B cell (primary cell): ENCODE measurements around the gene TMEM219. TPM values are rescaled to one million over a fixed set of nuclear protein-coding genes. Genes with fewer than 3 reads are reported as not detected.

Experiments used
- ATAC-seq: fragments of 200-7000 bp; cut with Tn5 transposase; one replicate; pipeline ENCODE4 v1.10.0; 2021; ENCODE audit warnings: low read depth, mild to moderate bottlenecking, moderate number of reproducible peaks, moderate library complexity
- CTCF ChIA-PET: fragments of 350-600 bp; sonication (Branson Sonifier 250); formaldehyde crosslinking; loops from one replicate; lab custom pipeline; 2021; ENCODE audit warnings: antibody characterized with exemption, inconsistent platforms; lab: Charles Lee
- POLR2A ChIA-PET: fragments of 350-600 bp; sonication (Branson Sonifier 250); formaldehyde crosslinking; loops from one replicate; lab custom pipeline; 2021; ENCODE audit warnings: antibody characterized with exemption; lab: Charles Lee
- DNase-seq: peaks from one replicate; pipeline ENCODE4 v3.0.0; 2013
- H2AFZ ChIP-seq: 2 replicates; pipeline ENCODE4 v1.6.1; 2012; ENCODE audit warnings: mild to moderate bottlenecking, low read depth, low read length; ENCODE audit not compliant: insufficient read depth, poor library complexity, severe bottlenecking
- H3K27ac ChIP-seq, 2 donors: 1 replicate in 1 of 2; 2 replicates in 1 of 2; pipeline ENCODE4 v1.5.1; 2012 to 2013; ENCODE audit warnings: low read length in 2 of 2, mild to moderate bottlenecking in 2 of 2, moderate library complexity in 1 of 2
- H3K27me3 ChIP-seq, 4 experiments: fragments of 200-600 bp in 1 of 4; sonication (generic) in 1 of 4; replicated peaks in 1 of 4; 1 replicate in 2 of 4; 2 replicates in 2 of 4; pipeline versions ENCODE4 v1.6.1 to v1.7.0; 2013 to 2016; ENCODE audit warnings: low read length in 3 of 4, mild to moderate bottlenecking in 2 of 4, mixed read lengths in 1 of 4, moderate library complexity in 1 of 4; ENCODE audit not compliant: insufficient read depth in 4 of 4, control insufficient read depth in 3 of 4; ENCODE audit errors: control extremely low read depth in 1 of 4
- H3K36me3 ChIP-seq, 2 experiments: replicated peaks in 1 of 2; 1 replicate in 1 of 2; 2 replicates in 1 of 2; pipeline versions ENCODE4 v1.6.1 to v1.7.1; 2013; ENCODE audit warnings: low read length in 1 of 2; ENCODE audit not compliant: insufficient read depth in 2 of 2, control insufficient read depth in 1 of 2; ENCODE audit errors: control extremely low read depth in 1 of 2, extremely low read depth in 1 of 2
- H3K4me1 ChIP-seq, 2 donors: fragments of 200-600 bp in 1 of 2; sonication (generic) in 1 of 2; 1 replicate in 1 of 2; 2 replicates in 1 of 2; pipeline versions ENCODE4 v1.5.1 to v1.6.1; 2013 to 2017; ENCODE audit warnings: low read length in 2 of 2; ENCODE audit not compliant: control insufficient read depth in 2 of 2, insufficient read depth in 2 of 2
- H3K4me2 ChIP-seq: replicated peaks from 2 replicates; pipeline ENCODE3; 2012; ENCODE audit warnings: mild to moderate bottlenecking, low read depth, low read length; ENCODE audit not compliant: poor library complexity, severe bottlenecking
- H3K4me3 ChIP-seq, 5 experiments: fragments of 200-600 bp in 1 of 5; sonication (generic) in 1 of 5; 1 replicate in 3 of 5; 2 replicates in 2 of 5; pipeline versions ENCODE4 v1.5.1 to v1.7.0; 2011 to 2016; ENCODE audit warnings: low read length in 4 of 5, mild to moderate bottlenecking in 4 of 5, low read depth in 2 of 5, control low read depth in 1 of 5, moderate library complexity in 1 of 5; ENCODE audit not compliant: insufficient read depth in 1 of 5; ENCODE audit errors: control extremely low read depth in 1 of 5, extremely low read depth in 1 of 5
- H3K79me2 ChIP-seq: fragments of 200-600 bp; sonication (generic); one replicate; pipeline ENCODE4 v1.6.0; 2016; ENCODE audit warnings: low read length; ENCODE audit not compliant: control insufficient read depth, insufficient read depth
- H3K9ac ChIP-seq: fragments of 200-600 bp; sonication (generic); 2 replicates; pipeline ENCODE4 v1.6.1; 2017; ENCODE audit warnings: mild to moderate bottlenecking, low read length, moderate library complexity
- H3K9me3 ChIP-seq, 3 donors: one replicate each; pipeline versions ENCODE4 v1.6.1 to v1.7.1; 2013; ENCODE audit warnings: low read length in 2 of 3; ENCODE audit not compliant: control insufficient read depth in 2 of 3, insufficient read depth in 1 of 3; ENCODE audit errors: control extremely low read depth in 1 of 3
- H4K20me1 ChIP-seq: 2 replicates; pipeline ENCODE4 v1.6.0; 2012; ENCODE audit warnings: mild to moderate bottlenecking, low read length; ENCODE audit not compliant: insufficient read depth, control insufficient read depth, poor library complexity, severe bottlenecking
- H3K27ac Mint-ChIP-seq: one replicate; pipeline ENCODE4 v1.8.0; 2021; ENCODE audit warnings: mixed read lengths
- H3K27me3 Mint-ChIP-seq: one replicate; pipeline ENCODE4 v1.8.0; 2021; ENCODE audit warnings: mixed read lengths
- H3K4me1 Mint-ChIP-seq: one replicate; pipeline ENCODE4 v1.8.0; 2021; ENCODE audit warnings: mixed read lengths
- H3K4me3 Mint-ChIP-seq: one replicate; pipeline ENCODE4 v1.8.0; 2021; ENCODE audit warnings: mixed read lengths
- H3K9me3 Mint-ChIP-seq: one replicate; pipeline ENCODE4 v1.8.0; 2022; ENCODE audit warnings: mixed read lengths; ENCODE audit not compliant: insufficient read depth
- EZH2 ChIP-seq: IDR thresholded peaks from 2 replicates; pipeline ENCODE4 v1.6.1; 2012; ENCODE audit warnings: borderline replicate concordance, low read depth, mild to moderate bottlenecking, moderate library complexity, low read length; ENCODE audit not compliant: insufficient read depth, poor library complexity, severe bottlenecking
- WGBS: methylation state at CpG from one replicate; pipeline ENCODE4 v1.1.5; 2013; ENCODE audit warnings: missing lambda C conversion rate; ENCODE audit not compliant: insufficient coverage; 5-methylcytosine and 5-hydroxymethylcytosine counted together
- intact Hi-C: fragments of 100-400 bp; cut with micrococcal nuclease; formaldehyde crosslinking; loops from one replicate; pipeline ENCODE4 v1.10.0; 2022
- polyA plus RNA-seq: library from polyadenylated mRNA; depleted of rRNA; stranded (reverse); fragments of >200 nt; gene quantifications from 2 replicates; pipeline ENCODE4 v1.2.3, GENCODE V29; 2012
- total RNA-seq, 2 donors: library from RNA; stranded (reverse); fragments of 120-200 nt in 1 of 2; gene quantifications; 1 replicate in 1 of 2; 2 replicates in 1 of 2; pipeline versions ENCODE4 v1.2.3 to v1.2.4, GENCODE V29; 2013 to 2022
- TF ChIP-seq, protein P1 (sequence below): fragments of 200-600 bp; IDR thresholded peaks from one replicate; pipeline ENCODE4 v1.8.0; 2022; ENCODE audit warnings: antibody characterized with exemption, mild to moderate bottlenecking

Gene TMEM219
- total and polyA plus RNA-seq, 2 donors (not counting 1 experiment from before 2014, with no cell fraction given): 66.6 to 103 TPM

DNA sequence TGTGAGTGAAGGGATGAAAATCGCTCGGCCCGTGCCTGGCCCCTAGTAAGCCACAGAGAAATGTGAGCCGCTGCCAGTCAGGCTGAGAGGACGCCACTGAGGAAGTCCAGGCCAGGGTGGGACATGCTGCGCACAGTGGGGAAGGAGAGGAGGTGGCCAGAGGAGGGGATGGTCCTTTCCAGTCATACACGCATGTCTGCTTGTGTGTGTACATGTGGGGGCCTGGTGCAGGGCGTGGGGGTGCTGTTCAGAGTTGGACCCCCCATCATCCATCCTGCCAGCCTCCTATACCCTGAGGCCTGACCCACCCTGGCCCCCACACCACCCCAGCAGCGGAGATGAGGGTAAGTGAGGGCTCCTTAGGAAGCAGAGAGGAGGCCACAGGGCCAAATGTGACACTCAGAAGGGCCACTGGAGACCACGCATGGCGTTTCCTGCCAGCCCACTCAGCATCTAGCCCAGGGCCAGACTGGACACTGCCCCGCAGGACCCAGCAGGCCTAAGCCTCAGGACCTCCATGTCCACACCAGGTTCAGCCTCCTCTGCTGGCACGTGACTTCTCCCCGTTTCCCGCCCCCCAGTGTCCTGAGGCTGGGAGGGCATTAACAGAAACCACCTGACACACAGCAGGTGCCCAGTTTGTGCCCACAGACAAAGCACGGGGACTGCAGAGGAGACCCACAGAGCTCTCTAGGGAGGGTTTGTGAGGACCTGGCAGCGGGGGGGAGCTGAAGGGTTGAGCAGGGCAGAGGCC lies 42.0 kb downstream of the TMEM219 start:
- no peak overlapping the region for H3K9ac ChIP-seq
- no peak overlapping the region for H2AFZ ChIP-seq
- H3K27ac ChIP-seq: no peak overlapping the region
- ChIA-PET CTCF (interaction anchor here (0.6 to 2.3 kb wide), 9 partner anchors 13 to 303 kb away, joined by 3 to 9 read pairs (median 4); partner anchors contain the start of genes TAOK2 and TMEM219), POLR2A (interaction anchor here (2.4 kb wide), 1 partner anchor 197 kb away, joined by 9 read pairs; the partner anchor contains the start of gene MAZ)
- peaks cover 17% of the 10 kb centered on the region for H4K20me1 ChIP-seq
- TF ChIP-seq EZH2: no peak
- TF ChIP-seq, protein P1, sequence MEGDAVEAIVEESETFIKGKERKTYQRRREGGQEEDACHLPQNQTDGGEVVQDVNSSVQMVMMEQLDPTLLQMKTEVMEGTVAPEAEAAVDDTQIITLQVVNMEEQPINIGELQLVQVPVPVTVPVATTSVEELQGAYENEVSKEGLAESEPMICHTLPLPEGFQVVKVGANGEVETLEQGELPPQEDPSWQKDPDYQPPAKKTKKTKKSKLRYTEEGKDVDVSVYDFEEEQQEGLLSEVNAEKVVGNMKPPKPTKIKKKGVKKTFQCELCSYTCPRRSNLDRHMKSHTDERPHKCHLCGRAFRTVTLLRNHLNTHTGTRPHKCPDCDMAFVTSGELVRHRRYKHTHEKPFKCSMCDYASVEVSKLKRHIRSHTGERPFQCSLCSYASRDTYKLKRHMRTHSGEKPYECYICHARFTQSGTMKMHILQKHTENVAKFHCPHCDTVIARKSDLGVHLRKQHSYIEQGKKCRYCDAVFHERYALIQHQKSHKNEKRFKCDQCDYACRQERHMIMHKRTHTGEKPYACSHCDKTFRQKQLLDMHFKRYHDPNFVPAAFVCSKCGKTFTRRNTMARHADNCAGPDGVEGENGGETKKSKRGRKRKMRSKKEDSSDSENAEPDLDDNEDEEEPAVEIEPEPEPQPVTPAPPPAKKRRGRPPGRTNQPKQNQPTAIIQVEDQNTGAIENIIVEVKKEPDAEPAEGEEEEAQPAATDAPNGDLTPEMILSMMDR: no peak
- Mint-ChIP-seq H3K4me1 (peaks cover 12% of the 10 kb centered on the region), H3K27me3 (peaks cover 3% of the 10 kb centered on the region), H3K27ac (no peak overlapping the region), H3K9me3 (no peaks in the 10 kb centered on the region), H3K4me3 (no peak overlapping the region)
- H3K36me3 ChIP-seq: peaks cover 0 to 38% of the 10 kb centered on the region in 2 experiments
- ATAC-seq (no peak), DNase-seq (no peak)
- H3K4me2 ChIP-seq: no peak overlapping the region
- H3K79me2 ChIP-seq: no peaks in the 10 kb centered on the region
- H3K4me3 ChIP-seq: no peak overlapping the region
- no peaks in the 10 kb centered on the region for H3K9me3 ChIP-seq
- intact Hi-C loops: loop anchor here (2.0 kb wide), 1 partner anchor 77 kb away; the partner anchor contains the start of gene KCTD13
- peaks cover 4 to 13% of the 10 kb centered on the region in 2 donors for H3K4me1 ChIP-seq
- no peaks in the 10 kb centered on the region for H3K27me3 ChIP-seq
- WGBS: 70% methylated on average over 14 of the region's 17 CpGs

DNA sequence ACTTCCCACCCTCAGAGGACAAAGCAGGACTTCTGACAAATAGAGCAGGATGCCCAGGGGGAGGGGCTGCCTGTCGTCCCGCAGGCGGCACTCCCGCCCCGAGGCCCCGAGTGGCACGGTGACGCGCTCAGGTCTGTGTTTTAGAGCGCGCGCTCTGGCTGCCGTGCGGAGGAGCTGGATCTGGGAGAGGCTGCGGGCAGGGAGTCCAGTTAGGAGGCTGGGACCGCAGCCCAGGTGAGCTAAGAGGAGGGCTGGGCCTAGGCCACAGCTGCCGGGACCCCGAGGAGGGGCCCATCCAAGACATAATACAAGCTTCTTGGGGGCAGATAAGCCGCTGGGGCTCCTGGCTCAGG lies 42.5 kb downstream of the TMEM219 start:
- no peak overlapping the region for H3K27ac Mint-ChIP-seq
- intact Hi-C loops: loop anchor here (2.0 kb wide), 1 partner anchor 78 kb away; the partner anchor contains the start of gene KCTD13
- POLR2A ChIA-PET: interaction anchor here (2.4 kb wide), 1 partner anchor 197 kb away, joined by 9 read pairs; the partner anchor contains the start of gene MAZ
- Histone ChIP-seq H3K9ac (no peak overlapping the region), H2AFZ (no peak overlapping the region), H3K27ac (no peak overlapping the region), H3K79me2 (no peaks in the 10 kb centered on the region), H3K4me2 (peak overlapping the region; percentile 25), H3K4me1 (peaks cover 4 to 13% of the 10 kb centered on the region in 2 donors), H3K27me3 (peaks cover 0 to 3% (median 0%) of the 10 kb centered on the region in 4 experiments), H4K20me1 (peaks cover 17% of the 10 kb centered on the region), H3K36me3 (peaks cover 0 to 34% of the 10 kb centered on the region in 2 experiments), H3K9me3 (no peaks in the 10 kb centered on the region), H3K4me3 (no peak overlapping the region)
- H3K4me1 Mint-ChIP-seq: peaks cover 9% of the 10 kb centered on the region
- no peaks in the 10 kb centered on the region for H3K9me3 Mint-ChIP-seq
- H3K27me3 Mint-ChIP-seq: peaks cover 7% of the 10 kb centered on the region
- DNase-seq (no peak), ATAC-seq (no peak)
- no peak for TF ChIP-seq EZH2
- TF ChIP-seq, protein P1: no peak
- CTCF ChIA-PET: interaction anchor here (0.5 to 2.3 kb wide), 9 partner anchors 13 to 310 kb away, joined by 3 to 9 read pairs (median 4); partner anchors contain the start of gene TMEM219
- H3K4me3 Mint-ChIP-seq: no peak overlapping the region
- 37% methylated on average over 17 of the region's 19 CpGs for WGBS
